Measurements from ENCODE around the gene TSPAN1. TPM values are rescaled to one million over a fixed set of nuclear protein-coding genes. Genes with fewer than 3 reads are reported as not detected.
A peak's percentile ranks its signal among the peaks of the same experiment; 100 is the strongest.

The TSPAN1 gene
- total RNA-seq (2014; rRNA removed; shearing (Covaris generic); ENCODE audit: low replicate concordance) = 2.3 and 9.5 TPM in 2 replicates

GRCh38 chr1:46174448-46175231 is at the start of gene TSPAN1:
TSS of gene TSPAN1 (plus strand) at chr1:46175087. CDS start at chr1:46181108, 6,021 bp downstream.
- in situ Hi-C loops (cut with HindIII; ENCODE audit: low pct_unique_long_range_greater_than_20kb, low sequenced_read_pairs) = no loop called here
- DNase-seq (ENCODE audit: low read depth) = no peak

DNA sequence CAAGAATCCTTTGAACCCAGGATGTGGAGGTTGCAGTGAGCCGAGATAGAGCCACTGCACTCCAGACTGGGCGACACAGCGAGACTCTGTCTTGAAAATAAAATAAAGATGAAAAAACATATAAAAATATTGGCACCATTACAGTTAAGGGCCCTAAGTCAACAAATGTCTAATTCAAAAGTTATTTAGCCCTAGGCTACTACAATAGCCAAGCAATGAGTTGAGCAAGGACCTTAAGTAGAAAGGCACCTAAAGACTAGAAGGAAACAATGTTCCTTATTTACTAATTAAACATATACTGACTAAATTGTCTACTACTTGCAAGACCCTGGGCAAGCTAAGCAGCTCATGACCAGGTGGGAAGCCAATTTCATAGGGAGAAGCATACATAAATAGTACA is 46.5 kb upstream of the TSPAN1 start:
- DNase-seq (ENCODE audit: low read depth) = no peak
- in situ Hi-C loops (cut with HindIII; ENCODE audit: low pct_unique_long_range_greater_than_20kb, low sequenced_read_pairs) = no loop called here

DNA sequence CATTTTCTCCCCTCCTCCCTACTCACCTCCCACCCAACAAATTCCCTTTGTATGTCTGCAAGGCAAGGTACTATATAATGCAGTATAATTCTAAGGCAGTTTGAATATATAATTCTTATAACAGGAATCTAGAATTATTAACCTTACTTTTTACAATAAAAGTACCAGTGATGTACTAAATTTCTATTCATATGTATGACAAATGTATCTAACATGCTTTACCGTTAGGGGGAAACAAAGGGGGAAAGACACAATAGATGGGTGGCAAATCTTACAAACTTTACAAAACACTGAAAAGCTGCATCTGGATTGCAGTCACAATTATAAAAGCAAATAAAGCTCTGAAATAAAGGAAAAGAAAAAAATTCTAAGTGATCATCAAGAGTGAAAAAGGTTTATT is 44.8 kb upstream of the TSPAN1 start:
- in situ Hi-C loops (cut with HindIII; ENCODE audit: low pct_unique_long_range_greater_than_20kb, low sequenced_read_pairs) = no loop called here
- DNase-seq (ENCODE audit: low read depth) = no peak

- in situ Hi-C loops (cut with HindIII; ENCODE audit: low pct_unique_long_range_greater_than_20kb, low sequenced_read_pairs) = no loop called here
Observed at GRCh38 chr1:46130606-46131005, 44.3 kb upstream of the TSPAN1 start.

GRCh38 chr1:46131093-46131492 is 43.8 kb upstream of the TSPAN1 start:
- DNase-seq (ENCODE audit: low read depth) = peak; percentile 8
- in situ Hi-C loops (cut with HindIII; ENCODE audit: low pct_unique_long_range_greater_than_20kb, low sequenced_read_pairs) = no loop called here

More at GRCh38 chr1:46130606-46131005, 44.3 kb upstream of the TSPAN1 start:
- no peak for DNase-seq (ENCODE audit: low read depth)

GRCh38 chr1:46131712-46132528 is 43.0 kb upstream of the TSPAN1 start:
- peak; percentile 33 for DNase-seq (ENCODE audit: low read depth)

DNA sequence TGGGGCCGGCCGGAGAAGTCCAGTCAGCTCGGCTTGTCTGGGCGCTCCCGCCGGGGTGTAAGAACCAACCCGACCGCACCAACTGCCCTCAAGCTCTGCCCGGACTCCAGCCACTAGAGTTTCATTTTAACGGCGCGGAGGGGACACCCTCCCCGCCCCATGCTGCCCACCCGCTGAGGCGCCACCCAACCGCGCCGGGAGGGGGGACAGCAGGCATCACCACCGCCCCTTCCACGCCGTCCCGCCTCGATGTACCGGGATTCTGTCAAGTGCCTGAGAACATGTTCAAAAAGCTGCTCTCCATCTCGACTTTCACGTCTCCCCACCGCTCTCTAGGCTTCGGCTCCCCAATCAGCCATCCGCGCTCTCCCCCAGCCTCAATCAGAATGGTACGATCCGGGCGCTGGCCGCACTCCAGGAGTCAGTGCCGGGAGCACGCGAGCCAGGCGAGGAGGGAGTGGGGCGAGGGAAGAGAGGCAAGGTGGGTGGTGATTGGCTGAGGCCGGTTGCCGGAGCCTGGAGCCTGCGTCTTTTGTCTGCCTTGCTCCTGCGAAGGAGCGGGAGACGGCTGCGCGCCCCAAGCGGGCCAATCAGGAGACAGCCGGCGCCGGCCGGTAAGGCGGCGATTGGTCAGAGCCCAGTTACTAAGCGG is 42.2 kb upstream of the TSPAN1 start, which contains the start of gene PIK3R3:
TSS of gene PIK3R3 (minus strand) at position 101 of the 652 bp plus-strand sequence. CDS start 677 bp downstream, outside the sequence.
- DNase-seq (ENCODE audit: low read depth) = peak; percentile 97
- in situ Hi-C loops (cut with HindIII; ENCODE audit: low pct_unique_long_range_greater_than_20kb, low sequenced_read_pairs) = no loop called here

More at GRCh38 chr1:46131712-46132528, 43.0 kb upstream of the TSPAN1 start:
- in situ Hi-C loops (cut with HindIII; ENCODE audit: low pct_unique_long_range_greater_than_20kb, low sequenced_read_pairs) = no loop called here

- DNase-seq (ENCODE audit: low read depth) = no peak
- in situ Hi-C loops (cut with HindIII; ENCODE audit: low pct_unique_long_range_greater_than_20kb, low sequenced_read_pairs) = no loop called here
Observed at GRCh38 chr1:46133181-46133658, 41.7 kb upstream of the TSPAN1 start.

DNA sequence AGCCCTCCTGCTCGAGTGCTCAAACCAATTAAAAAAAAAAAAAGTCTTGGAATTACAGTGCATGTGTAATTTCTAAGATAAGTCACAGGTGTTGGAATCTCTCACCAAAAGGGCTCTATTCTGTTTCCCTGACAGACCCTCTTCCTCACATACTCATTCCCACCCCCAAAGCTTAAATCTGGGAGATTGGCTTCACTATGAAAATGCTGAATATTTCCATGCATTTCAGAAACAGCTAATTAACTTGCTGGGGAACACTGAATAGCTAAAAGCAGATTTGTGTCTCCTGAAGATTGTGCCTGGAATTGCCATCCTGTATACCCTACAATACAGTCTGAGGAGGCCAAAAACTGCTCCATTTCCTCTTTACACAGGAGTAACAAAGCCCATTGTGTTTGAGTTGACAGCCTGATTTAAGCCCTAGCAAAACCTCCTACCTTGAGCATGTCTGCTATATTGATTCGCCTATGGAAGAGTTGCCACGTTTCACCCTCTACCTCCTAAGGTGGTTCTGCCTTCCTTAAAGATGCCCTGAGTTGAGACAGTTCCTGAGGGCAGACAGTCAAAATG is 41.0 kb upstream of the TSPAN1 start:
- in situ Hi-C loops (cut with HindIII; ENCODE audit: low pct_unique_long_range_greater_than_20kb, low sequenced_read_pairs) = no loop called here
- no peak for DNase-seq (ENCODE audit: low read depth)

- in situ Hi-C loops (cut with HindIII; ENCODE audit: low pct_unique_long_range_greater_than_20kb, low sequenced_read_pairs) = no loop called here
- DNase-seq (ENCODE audit: low read depth) = peak; percentile 5
Observed at GRCh38 chr1:46134660-46135331, 40.1 kb upstream of the TSPAN1 start.

DNA sequence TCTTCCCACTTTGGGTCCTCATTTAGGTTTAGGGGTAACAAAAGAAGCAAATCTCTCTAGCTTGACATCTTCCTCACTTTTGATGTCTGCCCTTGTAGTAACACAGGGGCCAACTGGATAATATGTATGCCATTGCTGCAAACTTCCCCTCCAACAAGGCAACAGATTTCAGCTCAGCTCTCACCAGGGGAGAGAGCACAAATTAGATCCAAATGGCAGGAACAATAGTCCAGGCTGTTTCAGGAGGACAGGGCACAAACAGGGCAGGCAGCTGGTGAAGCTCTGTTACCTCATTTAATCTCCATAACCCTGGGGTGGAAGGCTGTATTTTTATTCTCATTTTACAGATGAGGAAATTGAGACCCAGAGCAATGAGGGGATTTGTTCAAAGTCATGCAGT is 38.2 kb upstream of the TSPAN1 start:
- in situ Hi-C loops (cut with HindIII; ENCODE audit: low pct_unique_long_range_greater_than_20kb, low sequenced_read_pairs) = no loop called here
- DNase-seq (ENCODE audit: low read depth) = no peak

DNA sequence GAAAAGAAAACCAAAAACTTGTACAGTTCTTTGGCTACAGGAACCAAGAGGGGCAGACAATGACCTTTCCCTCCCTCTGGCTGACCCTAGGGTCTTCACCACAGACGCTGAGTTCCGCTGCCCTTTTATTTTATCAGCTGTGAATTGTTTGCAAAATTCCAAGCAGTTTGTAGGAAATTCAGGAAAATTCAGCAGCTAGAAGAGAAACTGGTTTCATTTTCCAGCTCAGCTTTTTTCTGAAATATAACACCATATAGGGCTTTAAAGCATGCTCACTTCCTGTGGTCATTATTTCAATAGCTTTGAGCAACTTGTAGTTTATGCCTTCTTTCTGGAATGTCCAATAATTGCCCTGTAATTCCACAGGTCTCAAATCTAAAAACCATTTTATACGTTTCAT is 37.0 kb upstream of the TSPAN1 start:
- in situ Hi-C loops (cut with HindIII; ENCODE audit: low pct_unique_long_range_greater_than_20kb, low sequenced_read_pairs) = no loop called here
- DNase-seq (ENCODE audit: low read depth) = no peak

DNA sequence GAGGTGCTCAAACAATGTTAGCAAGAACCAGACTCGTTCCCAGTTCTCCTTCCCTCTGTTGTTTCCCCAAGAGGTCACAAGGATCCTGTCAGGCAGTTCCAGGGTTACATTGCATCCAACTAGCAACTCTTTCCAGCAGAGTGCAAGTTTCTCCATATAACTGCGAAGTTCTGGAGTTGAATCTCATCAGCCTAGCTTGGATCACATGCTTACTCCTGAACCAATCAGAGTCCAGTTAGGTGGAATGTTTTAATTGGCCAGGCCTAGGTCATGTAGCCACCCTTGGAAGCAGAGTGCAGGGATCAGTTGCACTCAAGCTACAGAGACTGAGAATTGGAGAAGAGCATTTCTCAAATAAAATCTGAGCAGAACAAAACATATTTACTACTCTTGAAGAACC is 26.6 kb upstream of the TSPAN1 start:
- no peak for DNase-seq (ENCODE audit: low read depth)
- in situ Hi-C loops (cut with HindIII; ENCODE audit: low pct_unique_long_range_greater_than_20kb, low sequenced_read_pairs) = no loop called here

- in situ Hi-C loops (cut with HindIII; ENCODE audit: low pct_unique_long_range_greater_than_20kb, low sequenced_read_pairs) = no loop called here
- DNase-seq (ENCODE audit: low read depth) = no peak
Observed at GRCh38 chr1:46150085-46150484, 24.8 kb upstream of the TSPAN1 start.

DNA sequence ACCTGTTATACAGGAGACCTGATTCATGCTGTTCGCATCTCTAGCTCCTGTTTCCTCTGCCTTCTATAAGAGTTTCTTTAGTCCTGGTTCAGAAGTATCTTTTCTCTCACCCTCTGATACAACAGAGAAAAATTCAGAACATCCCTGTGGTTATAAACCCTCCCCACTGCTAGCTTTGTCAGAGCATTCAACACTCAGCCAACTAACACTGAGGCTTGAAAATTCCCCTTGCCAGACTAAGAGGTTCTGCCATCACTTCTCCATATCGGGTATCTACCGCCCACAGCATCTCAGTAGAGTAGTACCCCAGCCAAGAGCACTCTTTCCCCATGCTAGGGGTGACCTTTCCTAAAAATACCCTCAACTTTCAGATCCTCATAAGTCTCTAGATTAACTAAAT is 22.9 kb upstream of the TSPAN1 start:
- DNase-seq (ENCODE audit: low read depth) = no peak
- in situ Hi-C loops (cut with HindIII; ENCODE audit: low pct_unique_long_range_greater_than_20kb, low sequenced_read_pairs) = no loop called here

DNA sequence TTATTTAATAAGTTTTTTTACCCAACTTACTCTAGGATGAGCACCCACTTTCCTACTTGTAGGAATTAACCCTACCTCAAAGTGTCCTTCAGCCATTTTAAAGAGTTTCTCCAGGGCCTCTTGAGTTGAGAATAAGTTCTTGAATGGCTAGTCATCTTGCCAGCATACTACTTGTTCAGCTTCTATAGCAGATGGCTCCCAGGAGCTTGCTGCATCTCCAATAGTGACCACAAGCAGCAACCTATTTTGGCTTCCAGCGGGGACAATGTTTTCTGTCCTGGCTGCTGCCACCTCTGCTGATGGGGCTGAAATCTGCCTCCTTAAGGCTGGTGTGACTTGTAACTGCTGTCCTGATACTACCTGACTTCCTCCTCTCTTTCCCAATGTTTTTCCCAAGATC is 21.7 kb upstream of the TSPAN1 start:
- in situ Hi-C loops (cut with HindIII; ENCODE audit: low pct_unique_long_range_greater_than_20kb, low sequenced_read_pairs) = no loop called here

GRCh38 chr1:46153732-46154131 is 21.2 kb upstream of the TSPAN1 start:
- DNase-seq (ENCODE audit: low read depth) = no peak
- in situ Hi-C loops (cut with HindIII; ENCODE audit: low pct_unique_long_range_greater_than_20kb, low sequenced_read_pairs) = no loop called here

More for the DNA sequence above, 21.7 kb upstream of the TSPAN1 start:
- DNase-seq (ENCODE audit: low read depth) = no peak

GRCh38 chr1:46157916-46158311 is 17.0 kb upstream of the TSPAN1 start:
- in situ Hi-C loops (cut with HindIII; ENCODE audit: low pct_unique_long_range_greater_than_20kb, low sequenced_read_pairs) = no loop called here
- DNase-seq (ENCODE audit: low read depth) = no peak

Data from Caki2 (cell line).